Mesenteric fat pad (tissue), 1 donor: ENCODE data around the gene FUNDC1. TPM values are rescaled to one million over a fixed set of nuclear protein-coding genes. Genes with fewer than 3 reads are reported as not detected.
"Not testable (repeated sequence)": the region's sequence is repeated elsewhere in the genome, so short reads cannot be mapped to it uniquely, and the experiment has no call there.

Experiments used
- DNase-seq: peaks from one replicate; pipeline ENCODE4 v3.0.0-alpha.2; 2020; ENCODE audit warnings: low spot score
- long read RNA-seq: library from polyadenylated mRNA; unstranded; transcript quantifications from one replicate; pipeline ENCODE4 v2.0.0, GENCODE V29; 2020
- total RNA-seq: library from RNA; stranded (reverse); fragmentation: NEBNext Ultra II Directional; extraction: Animal tissue kit (Norgen Biotek cat#: 25700); gene quantifications from one replicate; pipeline ENCODE4 v1.2.1, GENCODE V29; 2021
- donor health status: DM: yes; HTN: yes; CAD: no.

FUNDC1 gene, protein sequence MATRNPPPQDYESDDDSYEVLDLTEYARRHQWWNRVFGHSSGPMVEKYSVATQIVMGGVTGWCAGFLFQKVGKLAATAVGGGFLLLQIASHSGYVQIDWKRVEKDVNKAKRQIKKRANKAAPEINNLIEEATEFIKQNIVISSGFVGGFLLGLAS
- total RNA-seq = 6.7 TPM
- long read RNA-seq, transcript FUNDC1-201 (5 exons, 1,196 nt) = major isoform, 5 of 5 reads
- long read RNA-seq, partial matches to known transcripts = 0 of 5 reads
- long read RNA-seq, other reads (novel, unspliced or antisense) = 0 of 5 reads

DNA sequence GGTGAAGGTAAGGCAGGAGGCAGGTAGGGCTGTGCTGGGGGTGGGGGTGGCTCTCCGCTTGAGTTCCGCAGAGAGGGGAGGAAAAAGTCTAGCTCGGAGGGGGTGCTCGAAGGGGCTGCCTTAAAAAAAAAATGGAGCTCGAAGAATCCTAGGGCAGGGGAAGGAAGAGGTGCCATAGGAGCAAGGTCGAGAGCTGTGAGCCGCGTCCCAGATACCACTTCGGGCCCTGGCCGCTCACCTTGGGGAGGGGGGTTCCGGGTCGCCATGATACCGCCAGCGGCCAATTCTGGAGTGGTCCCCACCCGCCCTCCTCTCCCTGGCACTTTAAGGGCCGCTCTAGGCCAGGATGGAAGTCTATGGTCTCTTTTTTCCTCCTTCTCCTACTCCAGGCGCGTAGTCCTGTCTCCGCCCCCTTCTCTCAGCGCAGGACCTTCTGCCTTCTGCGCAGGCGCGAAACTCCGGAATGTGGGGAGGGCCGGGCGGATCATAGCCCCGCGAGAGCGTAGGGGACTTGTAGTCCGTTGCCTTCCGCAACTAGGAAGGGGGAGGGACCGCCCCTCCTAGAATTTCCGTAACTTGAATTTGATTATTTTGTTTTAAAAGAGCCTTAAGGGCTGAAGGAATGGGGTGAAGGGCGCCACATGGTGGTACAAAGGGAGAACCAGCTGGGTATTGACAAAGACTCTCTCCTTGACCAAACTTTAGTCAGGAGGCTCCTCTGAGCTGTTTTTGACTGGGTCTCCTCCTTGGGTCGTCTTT is at the start of gene FUNDC1:
FUNDC1 (minus strand) TSS at position 293 of the 759 bp plus-strand sequence; CDS start at position 266, 27 bp downstream.
- peak; percentile 99 for DNase-seq

DNA sequence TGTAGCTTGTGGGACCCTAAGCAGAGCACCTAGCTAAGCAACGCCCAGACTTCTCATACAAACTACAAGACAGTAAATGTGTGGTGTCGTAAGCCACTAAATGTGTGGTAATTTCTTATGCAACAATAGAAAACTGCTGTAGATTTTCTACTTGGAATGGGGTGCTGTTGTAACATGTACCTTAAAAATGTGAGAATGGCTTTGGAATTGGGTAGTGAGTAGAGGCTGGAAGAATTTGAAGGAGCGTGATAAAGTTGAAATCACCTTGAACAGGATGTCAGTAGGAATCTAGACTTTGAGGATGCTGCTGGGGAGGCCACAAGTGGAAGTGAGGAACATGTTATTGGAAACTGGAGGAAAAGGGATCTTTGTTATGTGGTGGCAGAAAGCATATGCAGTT is 43.2 kb upstream of the FUNDC1 start:
- DNase-seq = no peak

DNA sequence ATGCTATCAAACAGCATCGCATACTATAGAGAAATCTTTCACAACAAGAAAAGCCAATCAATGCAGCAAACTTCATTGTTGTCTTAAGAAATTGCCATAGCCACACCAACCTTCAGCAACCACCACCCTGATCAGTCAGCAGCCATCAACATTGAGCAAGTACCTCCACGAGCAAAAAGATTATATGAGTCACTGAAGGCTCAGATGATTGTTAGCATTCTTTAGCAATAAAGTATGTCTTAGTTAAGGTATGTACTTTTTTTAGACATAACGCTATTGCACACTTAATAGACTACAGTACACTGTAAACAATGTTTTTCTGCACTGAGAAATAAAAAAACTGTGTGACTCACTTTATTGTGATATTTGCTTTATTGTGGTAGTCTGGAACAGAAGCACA is 37.8 kb upstream of the FUNDC1 start:
- no peak for DNase-seq

DNA sequence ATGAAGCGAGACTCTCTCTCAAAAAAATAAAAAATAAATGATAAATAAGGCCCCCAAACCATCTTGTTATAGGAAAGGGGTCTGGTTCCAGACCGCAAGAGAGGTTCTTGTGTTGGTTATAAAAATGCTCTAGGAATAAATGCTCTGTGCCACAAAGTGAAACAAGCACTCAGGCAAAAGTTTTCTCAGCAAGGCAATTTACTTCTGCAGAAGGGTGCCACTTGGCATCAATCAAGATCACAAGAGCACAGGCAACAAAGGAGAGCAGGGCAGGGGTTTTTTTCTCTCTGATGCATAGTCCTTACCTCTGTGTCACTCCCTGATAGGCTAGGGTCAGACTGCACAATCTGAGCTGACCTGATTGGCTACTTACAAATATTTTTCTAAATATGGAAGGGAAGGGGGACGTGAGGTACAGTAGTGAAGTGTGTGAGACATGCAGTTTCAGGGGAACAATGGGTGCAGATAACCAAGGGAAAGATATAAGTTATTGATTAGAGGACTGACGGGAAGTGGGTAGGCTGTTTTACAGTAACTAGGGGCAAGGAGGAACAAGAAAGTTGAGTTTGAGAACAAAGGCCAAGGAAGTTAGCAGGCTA is 29.8 kb upstream of the FUNDC1 start:
- DNase-seq = no peak

DNA sequence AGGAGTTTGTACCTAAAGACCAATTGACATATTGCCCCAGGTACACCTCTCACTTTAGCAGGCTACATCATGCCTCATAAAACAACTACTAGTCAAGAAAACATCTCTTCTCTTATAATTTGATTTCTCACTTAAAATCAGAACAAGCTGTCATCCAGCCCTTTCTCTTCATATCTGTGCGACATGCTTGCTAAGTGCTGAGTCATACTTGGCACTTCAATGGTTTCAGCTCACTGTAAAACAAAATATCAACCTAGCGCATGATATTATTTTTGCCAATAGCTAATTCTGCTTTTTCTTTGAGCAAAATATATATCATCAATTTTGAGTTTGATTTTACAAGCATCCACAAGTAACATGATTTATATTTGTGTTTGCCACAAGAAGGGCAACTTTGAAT is 27.9 kb upstream of the FUNDC1 start:
- DNase-seq = no peak

DNA sequence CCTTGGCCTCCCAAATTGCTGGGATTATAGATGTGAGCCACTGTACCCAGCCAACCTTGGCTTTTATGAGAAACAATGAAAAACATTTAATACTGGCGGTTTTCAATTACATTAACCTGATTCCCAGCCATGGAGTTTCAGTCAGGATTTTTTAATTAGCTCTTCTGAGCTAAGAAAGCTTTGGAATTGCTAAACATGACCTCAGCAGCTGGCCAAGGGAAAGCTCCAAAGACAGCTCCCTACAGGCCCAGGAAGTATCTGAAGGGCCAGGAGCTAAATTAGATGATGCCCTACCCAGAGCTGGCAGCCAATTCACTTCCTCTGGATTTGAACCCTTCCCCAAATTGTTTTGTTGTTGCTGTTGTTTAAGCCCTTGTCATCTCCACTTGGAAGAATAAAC is 26.5 kb upstream of the FUNDC1 start:
- no peak for DNase-seq

DNA sequence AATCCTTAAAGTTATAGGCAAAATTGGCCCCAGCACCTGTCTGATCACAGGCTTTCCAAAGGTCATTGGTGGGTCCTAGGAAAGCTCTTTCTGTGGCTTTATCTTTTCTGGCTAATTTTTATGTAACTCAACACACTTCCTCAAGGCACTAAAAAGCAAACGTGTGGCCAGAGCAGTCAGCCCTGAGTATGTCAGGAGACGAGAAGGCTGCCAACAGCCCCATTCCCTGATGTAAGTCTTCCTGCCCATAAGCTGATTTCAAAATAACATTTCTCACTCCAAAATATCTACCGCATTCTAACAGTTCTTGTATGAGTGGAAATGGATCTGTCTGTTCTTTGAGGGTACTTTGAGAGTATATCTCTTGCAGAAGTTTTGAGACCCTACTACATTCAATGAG is 25.5 kb upstream of the FUNDC1 start:
- DNase-seq = no peak

DNA sequence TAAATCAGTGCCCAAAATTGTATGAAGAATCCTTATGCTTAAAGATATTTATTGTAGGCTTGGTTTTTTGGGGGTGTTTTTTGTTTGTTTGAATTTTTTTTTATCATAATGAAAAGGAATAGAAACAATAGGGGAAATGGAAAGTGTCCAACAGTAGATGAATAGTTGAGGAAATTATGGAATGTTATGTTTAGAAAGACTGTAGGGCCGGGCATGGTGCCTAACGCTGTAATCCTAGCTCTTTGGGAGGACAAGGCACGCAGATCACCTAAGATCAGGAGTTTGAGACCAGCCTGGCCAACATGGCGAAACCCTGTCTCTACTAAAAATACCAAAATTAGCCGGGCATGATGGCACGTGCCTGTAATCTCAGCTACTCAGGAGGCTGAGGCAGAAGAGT is 19.2 kb upstream of the FUNDC1 start:
- not testable (repeated sequence) for DNase-seq

DNA sequence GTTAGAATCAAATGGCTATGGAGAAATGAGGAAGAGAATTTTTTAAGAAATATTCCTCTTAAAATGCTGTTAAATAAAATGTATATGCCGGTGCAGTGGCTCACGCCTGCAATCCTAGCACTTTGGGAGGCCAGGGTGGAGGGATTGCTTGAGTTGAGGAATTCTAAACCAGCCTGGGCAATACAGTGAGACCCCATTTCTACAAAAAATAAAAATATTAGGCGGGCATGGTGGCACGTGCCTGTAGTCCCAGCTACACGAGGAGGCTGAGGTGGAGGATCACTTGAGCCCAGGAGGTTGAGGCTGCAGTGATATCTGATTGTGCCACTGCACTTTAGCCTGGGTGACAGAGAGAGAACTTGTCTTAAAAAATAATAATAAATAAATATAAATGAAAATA is 7.9 kb upstream of the FUNDC1 start:
- DNase-seq = no peak

DNA sequence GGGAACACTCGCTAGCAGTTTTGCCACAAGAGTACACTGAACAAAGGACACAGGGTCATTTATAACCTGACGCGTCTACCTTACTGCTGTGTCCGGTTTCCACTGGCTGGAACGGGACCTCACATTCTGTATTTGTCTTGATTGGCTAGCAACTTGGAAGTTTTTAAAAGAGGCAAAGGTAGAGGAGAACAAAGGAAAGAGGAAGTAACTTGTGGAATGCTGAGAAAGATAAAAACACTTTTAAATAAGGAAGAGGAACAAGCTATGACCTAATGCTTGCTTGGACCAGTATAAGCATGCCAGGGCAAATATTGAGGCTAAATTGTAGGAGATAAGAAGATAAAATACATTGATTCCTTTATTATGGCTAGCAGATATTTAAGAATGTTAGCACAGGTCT is 2.8 kb upstream of the FUNDC1 start:
- not testable (repeated sequence) for DNase-seq

DNA sequence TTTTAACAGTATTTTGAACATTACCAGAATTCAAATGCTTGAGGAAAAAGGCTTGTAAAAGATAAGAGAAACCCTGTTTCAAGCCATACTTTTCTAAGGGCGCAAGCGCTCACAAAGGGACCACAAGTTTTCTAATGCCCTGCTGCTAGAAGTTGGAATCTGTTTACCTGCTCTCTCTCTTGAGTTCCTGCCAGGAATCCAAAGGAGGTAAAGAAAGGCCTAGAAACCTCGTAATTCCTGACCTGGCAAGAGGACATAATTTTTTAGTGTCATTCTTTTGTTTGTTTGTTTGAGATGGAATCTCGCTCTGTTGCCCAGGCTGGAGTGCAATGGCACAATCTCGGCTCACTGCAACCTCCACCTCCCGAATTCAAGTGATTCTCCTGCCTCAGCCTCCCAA is 1.4 kb upstream of the FUNDC1 start:
- no peak for DNase-seq

DNA sequence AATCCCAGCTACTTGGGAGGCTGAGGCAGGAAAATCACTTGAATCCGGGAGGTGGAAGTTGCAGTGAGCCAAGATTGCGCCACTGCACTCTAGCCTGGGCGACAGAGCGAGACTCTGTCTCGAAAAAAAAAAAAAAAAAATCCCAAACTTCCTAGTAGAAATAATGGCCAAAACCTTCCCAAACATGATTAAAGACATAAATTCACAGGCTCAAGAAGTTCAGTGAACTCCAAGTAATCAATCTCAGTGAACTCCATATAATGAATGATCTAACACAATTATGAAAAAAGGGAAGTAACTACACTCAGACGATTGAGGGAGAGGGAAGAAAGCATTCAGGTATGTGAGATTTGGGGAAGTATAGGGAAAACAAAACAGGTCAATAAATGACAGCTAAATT is 6.5 kb downstream of the FUNDC1 start:
- no peak for DNase-seq

DNA sequence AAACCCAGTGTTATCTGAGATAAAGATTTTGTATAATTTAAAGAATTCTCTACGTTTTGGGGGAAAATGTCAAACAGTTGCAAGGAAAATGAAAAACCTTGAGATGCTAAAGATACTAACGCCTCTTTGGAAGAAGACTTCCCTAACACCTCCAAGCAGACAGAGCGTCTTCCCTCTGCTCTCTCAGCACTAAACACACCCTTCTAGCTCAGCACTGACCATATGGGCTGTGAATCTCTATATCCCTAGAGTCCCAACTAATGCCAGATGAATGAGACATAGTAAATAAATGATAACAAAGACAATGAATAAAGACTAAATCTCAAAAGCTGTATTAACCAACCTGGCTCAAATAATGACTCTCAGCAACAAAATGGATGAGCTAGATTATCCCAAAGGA is 13.3 kb downstream of the FUNDC1 start:
- DNase-seq = no peak

DNA sequence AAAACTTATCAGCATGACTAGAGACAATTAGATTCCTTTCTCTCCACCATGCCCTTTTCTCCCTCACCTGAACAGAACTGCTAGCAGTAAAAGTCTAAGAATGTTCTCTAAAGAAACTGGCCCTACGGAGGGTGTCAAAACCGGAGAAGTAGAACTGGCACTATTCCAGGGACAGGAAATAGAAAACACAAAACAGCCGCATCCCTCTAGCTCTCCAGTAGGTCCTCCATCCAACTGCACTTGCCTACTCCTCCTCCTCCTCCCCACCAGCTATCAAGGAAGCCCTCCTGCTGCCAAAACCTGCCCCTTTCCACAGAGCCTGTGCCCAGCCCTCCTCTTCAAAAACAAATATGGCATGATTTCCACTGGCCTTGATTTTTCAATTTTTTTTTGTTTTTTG is 28.4 kb downstream of the FUNDC1 start:
- DNase-seq = no peak

DNA sequence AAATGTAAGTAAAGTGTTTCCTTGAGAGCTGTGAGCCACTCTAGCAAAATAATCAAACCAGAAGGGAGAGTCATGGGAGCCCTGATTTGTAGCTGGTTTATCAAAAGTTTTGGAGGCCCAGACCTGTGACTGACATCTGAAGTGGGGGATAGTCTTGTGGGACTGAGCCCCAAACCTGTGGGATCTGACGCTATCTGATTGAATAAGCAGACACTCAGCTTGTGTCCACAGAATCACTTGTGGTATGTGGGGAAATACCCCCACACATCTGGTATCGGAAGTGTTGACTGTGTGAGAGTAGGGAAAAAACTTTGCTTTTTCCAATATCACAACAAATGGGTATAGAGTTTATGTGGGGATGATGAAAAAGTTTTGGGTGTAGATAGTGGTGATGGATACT is 35.4 kb downstream of the FUNDC1 start:
- DNase-seq = no peak

DNA sequence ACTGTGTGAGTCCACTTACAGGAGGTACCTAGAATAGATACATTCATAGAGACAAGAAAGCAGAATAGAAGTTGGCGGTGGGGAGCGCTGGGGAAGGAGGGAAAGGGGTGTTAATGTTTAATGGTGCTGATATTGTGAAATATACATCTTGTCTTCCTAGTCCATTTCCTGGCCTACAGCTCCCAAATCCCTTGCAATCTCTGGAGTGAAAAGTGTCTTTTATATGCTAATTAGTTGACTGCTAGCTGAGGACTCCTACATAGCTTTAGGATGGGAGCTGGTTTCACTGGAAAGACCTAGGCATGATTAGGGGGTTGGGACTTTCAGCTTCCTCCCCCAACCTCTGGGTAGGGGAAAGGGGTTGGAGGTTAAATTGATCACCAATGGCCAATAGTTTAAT is 36.0 kb downstream of the FUNDC1 start:
- no peak for DNase-seq

DNA sequence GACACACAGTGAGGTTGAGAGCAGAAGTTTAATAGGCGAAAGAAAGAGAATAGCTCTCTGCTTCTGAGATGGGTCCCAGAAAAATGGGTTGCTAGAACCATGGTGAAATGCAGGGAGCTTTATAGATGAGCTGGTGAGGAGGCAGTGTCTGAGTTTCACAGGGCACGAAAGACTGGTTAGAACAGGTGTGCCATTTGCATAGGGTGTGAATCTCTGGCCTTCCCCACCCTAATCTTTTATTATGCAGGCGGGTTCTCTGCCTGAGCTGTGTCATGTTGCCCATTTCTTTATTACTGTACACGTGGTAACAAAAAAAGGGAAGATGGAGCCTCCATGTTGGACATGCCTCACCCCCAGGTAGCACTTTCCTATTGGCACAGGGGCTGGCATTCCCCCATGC is 39.1 kb downstream of the FUNDC1 start:
- DNase-seq = no peak

DNA sequence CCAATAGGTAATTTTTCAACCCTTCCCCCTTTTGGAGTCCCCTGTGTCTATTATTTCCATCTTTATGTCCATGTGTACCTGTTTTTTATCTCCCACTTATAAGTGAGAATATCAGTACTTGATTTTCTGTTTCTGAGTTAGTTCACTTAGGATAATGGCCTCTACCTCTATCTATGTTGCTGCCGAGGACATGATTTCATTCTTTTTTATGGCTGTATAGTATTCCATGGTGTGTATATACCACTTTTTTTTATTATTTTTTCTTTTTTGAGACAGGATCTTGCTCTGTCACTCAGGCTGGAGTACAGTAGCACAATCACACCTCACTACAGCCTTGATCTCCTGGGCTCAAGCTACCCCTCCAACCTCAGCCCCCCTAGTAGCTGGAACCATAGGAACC is 47.6 kb downstream of the FUNDC1 start:
- no peak for DNase-seq

DNA sequence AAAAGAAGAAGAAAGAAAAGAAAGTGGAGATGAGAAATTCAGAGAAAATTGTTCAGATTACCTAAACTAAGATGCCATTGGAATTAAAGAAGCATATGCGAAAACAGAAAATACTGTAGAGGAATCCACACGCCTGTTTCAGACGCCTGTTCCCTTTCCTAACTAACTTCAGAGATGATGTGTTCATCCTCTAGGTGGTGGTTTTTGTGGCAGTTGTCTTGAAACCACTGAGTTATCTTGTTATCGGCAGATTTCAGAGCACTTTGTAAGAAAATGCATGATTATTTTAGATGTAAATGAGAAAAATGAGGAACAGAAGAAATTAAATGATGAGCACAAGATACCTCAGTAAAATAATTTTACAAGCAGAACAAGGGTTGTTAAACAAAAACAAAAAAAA is 48.3 kb downstream of the FUNDC1 start:
- DNase-seq = no peak

DNA sequence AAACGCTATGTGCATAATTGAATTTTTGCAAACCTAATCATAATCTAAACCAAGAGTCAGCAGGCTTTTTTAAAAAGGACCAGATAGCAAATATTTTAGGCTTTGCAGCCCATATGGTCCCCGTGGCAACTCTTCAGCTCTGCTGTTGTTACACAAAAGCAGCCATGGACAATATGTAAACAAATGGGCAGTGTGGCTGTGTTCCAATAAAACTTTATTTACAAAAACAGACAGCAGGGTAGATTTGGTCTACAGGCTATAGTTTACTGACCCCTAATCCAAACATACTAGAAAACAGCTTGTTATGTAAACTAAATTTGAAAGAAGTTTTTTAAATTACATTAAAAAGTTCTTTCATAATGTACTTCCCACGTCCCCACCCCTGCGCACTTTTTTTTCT is 53.1 kb downstream of the FUNDC1 start:
- no peak for DNase-seq

DNA sequence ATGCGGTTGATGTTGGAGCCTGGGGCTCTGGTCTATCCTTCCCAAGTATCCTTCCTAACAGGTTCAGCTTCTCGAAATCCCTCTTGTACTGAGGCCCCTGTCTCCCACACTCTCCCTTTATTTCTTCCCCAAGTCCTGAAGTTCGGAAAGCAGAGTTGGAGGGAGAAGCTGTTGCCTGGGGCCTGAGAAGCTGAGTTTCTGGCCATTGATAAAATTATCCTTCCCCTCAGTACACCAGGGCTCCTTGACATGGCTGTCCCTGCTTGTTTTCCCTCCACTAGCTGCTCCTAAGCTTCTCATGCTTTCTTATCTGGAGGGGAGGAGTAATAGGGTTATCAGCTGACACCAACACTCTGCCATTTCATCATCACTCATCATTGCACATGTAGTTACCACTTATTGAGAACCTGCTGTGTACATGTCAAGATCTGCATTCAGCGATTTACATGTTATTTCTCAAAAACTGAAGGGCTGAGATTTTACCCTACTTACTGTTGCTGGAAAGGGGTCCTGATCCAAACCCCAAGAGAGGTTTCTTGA is 58.0 kb downstream of the FUNDC1 start:
- DNase-seq = no peak

DNA sequence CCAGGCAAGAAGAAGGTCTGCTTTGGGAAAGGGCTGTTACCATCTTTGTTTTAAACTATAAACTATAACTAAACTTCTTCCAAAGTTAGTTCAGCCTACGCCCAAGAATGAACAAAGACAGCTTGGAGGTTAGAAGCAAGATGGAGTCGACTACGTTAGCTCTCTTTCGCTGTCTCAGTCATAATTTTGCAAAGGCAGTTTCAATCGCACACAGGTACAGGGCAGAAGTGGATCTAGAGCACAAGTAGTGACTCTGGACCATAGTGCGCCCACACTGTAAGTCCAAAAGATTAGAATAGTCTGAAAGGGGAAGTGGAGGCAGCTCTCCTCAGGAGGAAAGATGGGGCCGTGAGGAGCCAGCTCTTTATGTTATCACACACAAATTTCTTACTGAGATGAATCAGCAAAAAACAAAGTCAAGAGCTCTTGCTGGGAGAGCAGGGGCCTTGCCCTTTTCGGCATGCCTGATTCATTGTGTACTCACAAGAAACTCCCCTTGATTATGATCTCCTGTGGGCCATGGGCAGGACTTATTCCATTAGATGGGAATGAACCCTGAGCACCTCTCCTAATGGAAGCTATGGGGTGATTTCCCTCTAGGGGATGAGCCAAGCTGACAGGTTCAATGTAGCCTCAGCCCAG is 58.6 kb downstream of the FUNDC1 start:
- no peak for DNase-seq
